GM12878 (cell line): Measurements from ENCODE around the gene GCNT2. TPM values are rescaled to one million over a fixed set of nuclear protein-coding genes. Genes with fewer than 3 reads are reported as not detected.

Source experiments
- ATAC-seq: fragments of 200-7000 bp; cut with Tn5 transposase; 3 replicates; pipeline ENCODE4 v1.9.1; 2020; ENCODE audit warnings: mild to moderate bottlenecking, moderate library complexity
- BruUV-seq: library from RNA; stranded (reverse); fragments of 400-500 nt; replicated peaks from 2 replicates; lab custom pipeline; 2021; lab: Mats Ljungman, UMichigan
- CTCF ChIA-PET: fragments of 300-600 bp; sonication (Branson Sonifier 250); formaldehyde crosslinking; extraction: SDS; loops from one replicate; lab custom pipeline; 2021; ENCODE audit warnings: inconsistent platforms; lab: Yijun Ruan, JAX
- POLR2A ChIA-PET: fragments of 350-600 bp; formaldehyde crosslinking; extraction: SDS; loops from one replicate; lab custom pipeline; 2021; ENCODE audit warnings: inconsistent platforms; lab: Charles Lee
- RAD21 ChIA-PET: fragments of 300-600 bp; sonication (Branson Sonifier 250); formaldehyde crosslinking; loops from one replicate; lab custom pipeline; 2023; ENCODE audit warnings: antibody characterized with exemption; ENCODE audit not compliant: unreplicated experiment; lab: Charles Lee
- SMC1A ChIA-PET: fragments of 300-600 bp; sonication (Branson Sonifier 250); formaldehyde crosslinking; loops from one replicate; lab custom pipeline; 2023; ENCODE audit not compliant: unreplicated experiment, uncharacterized antibody; lab: Charles Lee
- DNase-seq: peaks from one replicate; pipeline ENCODE4 v3.0.0-alpha.2; 2011; ENCODE audit warnings: low read depth, low spot score
- FAIRE-seq: peaks from 3 replicates; lab custom pipeline; 2011; peaks lifted over from hg19 to GRCh38; lab: Jason Lieb, UNC
- H2AFZ ChIP-seq: 2 replicates; pipeline ENCODE4 v1.6.0; 2011; ENCODE audit warnings: low read depth, low read length, control low read depth; ENCODE audit not compliant: control insufficient read depth
- H3K27ac ChIP-seq: 2 replicates; pipeline ENCODE4 v1.5.1; 2011; ENCODE audit warnings: control low read depth; ENCODE audit not compliant: control insufficient read depth, insufficient read depth
- H3K27me3 ChIP-seq, 2 experiments: replicated peaks in 1 of 2; 2 replicates each; pipeline versions ENCODE4 v1.6.0 to v1.6.1; 2011; ENCODE audit warnings: low read length in 1 of 2; ENCODE audit not compliant: control insufficient read depth in 2 of 2, insufficient read depth in 2 of 2
- H3K36me3 ChIP-seq, 2 experiments: 2 replicates each; pipeline ENCODE4 v1.5.1; 2011; ENCODE audit warnings: low read length in 1 of 2; ENCODE audit not compliant: control insufficient read depth in 2 of 2, insufficient read depth in 2 of 2
- H3K4me1 ChIP-seq: 2 replicates; pipeline ENCODE4 v1.6.1; 2011; ENCODE audit warnings: mild to moderate bottlenecking, low read length, moderate library complexity, mixed read lengths; ENCODE audit not compliant: control insufficient read depth, insufficient read depth
- H3K4me2 ChIP-seq: 2 replicates; pipeline ENCODE4 v1.6.0; 2011; ENCODE audit warnings: control low read depth; ENCODE audit not compliant: control insufficient read depth, insufficient read depth
- H3K4me3 ChIP-seq: fragments of 200-600 bp; sonication (generic); 2 replicates; pipeline ENCODE4 v1.5.1; 2016
- H3K79me2 ChIP-seq: 2 replicates; pipeline ENCODE4 v1.6.0; 2011; ENCODE audit warnings: low read length; ENCODE audit not compliant: control insufficient read depth, insufficient read depth
- H3K9ac ChIP-seq: 2 replicates; pipeline ENCODE4 v1.8.0; 2011; ENCODE audit warnings: low read length, control low read depth, mixed read lengths; ENCODE audit not compliant: control insufficient read depth, insufficient read depth
- H3K9me3 ChIP-seq: replicated peaks from 3 replicates; pipeline ENCODE4 v1.5.1; 2011; ENCODE audit warnings: mild to moderate bottlenecking, low read length; ENCODE audit not compliant: control insufficient read depth, insufficient read depth
- H4K20me1 ChIP-seq: 2 replicates; pipeline ENCODE4 v1.6.0; 2011; ENCODE audit not compliant: control insufficient read depth, insufficient read depth
- BRCA1 ChIP-seq: IDR thresholded peaks from 2 replicates; pipeline ENCODE4 v1.6.1; 2011; ENCODE audit warnings: low read depth, low read length, improper control_type of control experiment
- ESRRA ChIP-seq: IDR thresholded peaks from 2 replicates; pipeline ENCODE4 v1.6.1; 2012; ENCODE audit warnings: mild to moderate bottlenecking, low read length, improper control_type of control experiment
- LARP7 ChIP-seq: fragments of 450-650 bp; IDR thresholded peaks from 2 replicates; pipeline ENCODE4 v1.6.1; 2017; ENCODE audit warnings: mild to moderate bottlenecking
- NBN ChIP-seq: fragments of 450-650 bp; IDR thresholded peaks from 2 replicates; pipeline ENCODE4 v1.6.1; 2016
- PAX8 ChIP-seq: fragments of 450-650 bp; IDR thresholded peaks from 2 replicates; pipeline ENCODE4 v1.6.1; 2017; ENCODE audit warnings: mild to moderate bottlenecking, moderate library complexity
- WGBS: methylation state at CpG from one replicate; pipeline ENCODE4 v1.1.6; 2016; ENCODE audit warnings: low lambda C conversion rate; ENCODE audit not compliant: insufficient replicate concordance, insufficient coverage; ENCODE audit errors: missing lambda C conversion rate; 5-methylcytosine and 5-hydroxymethylcytosine counted together
- in situ Hi-C: fragments of 300-500 bp; cut with MboI; formaldehyde crosslinking; loops from 9 replicates; pipeline ENCODE4 v1.14.3; 2018; ENCODE audit warnings: mixed read lengths
- intact Hi-C: fragments of 100-400 bp; cut with micrococcal nuclease; formaldehyde crosslinking; loops from one replicate; pipeline ENCODE4 v1.14.2; 2022; ENCODE audit not compliant: unreplicated experiment
- polyA plus RNA-seq, 11 experiments: library from polyadenylated mRNA; depleted of rRNA in 4 of 11; unstranded in 6 of 11; stranded (reverse) in 5 of 11; fragments of >200 nt; fragmentation: Nextera tagmentation in 4 of 11; fragmentation: Illumina TruSeq in 1 of 11; extraction: Ambion mirVana in 4 of 11; extraction: Trizol in 1 of 11; gene quantifications; 1 replicate in 1 of 11; 2 replicates in 10 of 11; pipeline versions ENCODE4 v1.2.1 to v1.2.3, GENCODE V29; 2011 to 2016; ENCODE audit warnings: inconsistent platforms in 2 of 11, missing spikeins in 2 of 11, low read depth in 1 of 11
- total RNA-seq, 4 experiments: library from RNA; depleted of rRNA in 3 of 4; stranded (reverse); fragments of >200 nt in 3 of 4; fragmentation: Illumina TruSeq in 1 of 4; extraction: Trizol in 1 of 4; gene quantifications; 2 replicates each; pipeline versions ENCODE4 v1.2.1 to v1.2.3, GENCODE V29; 2013 to 2021
- TF ChIP-seq, protein P1 (sequence below): IDR thresholded peaks from 2 replicates; pipeline ENCODE4 v1.6.1; 2011; ENCODE audit warnings: mild to moderate bottlenecking, low read depth, low read length, moderate library complexity; ENCODE audit not compliant: insufficient replicate concordance
- TF ChIP-seq, protein P2 (sequence below): fragments of 450-650 bp; IDR thresholded peaks from 2 replicates; pipeline ENCODE4 v1.6.1; 2017; ENCODE audit warnings: mild to moderate bottlenecking, low read depth, inconsistent platforms; ENCODE audit not compliant: poor library complexity, severe bottlenecking
- TF ChIP-seq, protein P3 (sequence below): fragments of 450-650 bp; IDR thresholded peaks from 2 replicates; pipeline ENCODE4 v1.6.1; 2014; ENCODE audit warnings: mild to moderate bottlenecking

GCNT2 gene
- total and polyA plus RNA-seq, 10 of the 15 experiments (the other 5 are each of a cell fraction or from before 2014, with no cell fraction given) = 5.0 to 21.6 (median 11.9) TPM

DNA sequence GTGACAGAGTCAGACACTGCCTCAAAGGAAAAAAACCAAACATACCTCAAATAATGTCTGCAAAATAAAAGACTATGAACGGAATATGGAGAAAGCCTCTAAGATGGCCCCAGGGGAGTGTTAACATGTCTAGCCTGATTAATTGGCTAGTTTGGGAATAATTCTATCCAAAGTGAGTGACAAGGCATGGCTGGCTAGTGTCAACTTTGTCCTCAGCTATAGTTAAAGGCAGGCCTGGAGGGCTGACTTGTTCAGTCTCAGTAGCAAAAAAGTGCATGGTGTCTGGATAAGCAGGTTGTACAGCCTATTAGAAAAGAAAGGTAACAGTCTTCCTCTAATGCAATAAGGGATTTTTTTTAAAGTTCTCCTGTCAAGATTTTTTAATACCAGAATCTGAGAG is 32.7 kb downstream of the GCNT2 start:
- CTCF ChIA-PET = interaction anchor here (1.1 kb wide), 1 partner anchor 76 kb away, joined by 3 read pairs; no protein-coding TSS in a partner anchor
- no peaks in the 10 kb centered on the region for H3K9me3 ChIP-seq
- POLR2A ChIA-PET = no interaction called here
- intact Hi-C loops = no loop called here
- no peaks in the 10 kb centered on the region for H3K27me3 ChIP-seq
- H3K4me2 ChIP-seq = no peak overlapping the region
- SMC1A ChIA-PET = no interaction called here
- ATAC-seq (no peak), DNase-seq (no peak), FAIRE-seq (no peak)
- RAD21 ChIA-PET = no interaction called here
- no peaks in the 10 kb centered on the region for H3K4me1 ChIP-seq
- no TSS peak for BruUV-seq
- no peak overlapping the region for H3K27ac ChIP-seq
- H3K36me3 ChIP-seq = peaks cover 0 to 15% of the 10 kb centered on the region in 2 experiments; a peak in 2 of 4 replicates
- no peak overlapping the region for H3K4me3 ChIP-seq
- 100% methylated on average over 1 of the region's 1 CpG for WGBS
- peaks cover 19% of the 10 kb centered on the region for H3K79me2 ChIP-seq
- TF ChIP-seq NBN (no peak), ESRRA (no peak)
- TF ChIP-seq, all 136 proteins: peak for 0
- H2AFZ ChIP-seq = no peak overlapping the region
- in situ Hi-C loops = no loop called here
- H4K20me1 ChIP-seq = no peaks in the 10 kb centered on the region
- H3K9ac ChIP-seq = no peak overlapping the region

DNA sequence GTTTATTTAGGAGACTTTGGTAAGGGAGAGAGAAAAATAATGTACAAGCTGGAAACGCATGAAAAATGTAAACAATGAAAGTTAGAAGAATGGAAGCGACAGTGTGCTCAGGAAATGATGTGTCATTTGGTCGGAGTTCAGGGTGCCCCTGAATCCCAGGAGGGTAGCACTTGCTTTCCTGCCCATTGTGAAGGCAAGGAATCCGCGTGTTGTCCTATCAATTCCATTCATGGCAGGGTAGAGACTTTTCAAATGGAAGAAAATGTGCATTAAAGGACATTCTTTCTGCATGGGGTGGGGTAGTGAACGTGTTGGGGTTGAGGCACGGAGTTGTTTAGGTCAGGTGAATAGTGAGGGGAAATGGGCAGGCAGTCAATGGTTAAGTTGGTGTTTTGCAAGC is 33.7 kb downstream of the GCNT2 start:
- ATAC-seq = no peak
- no peak for FAIRE-seq
- Histone ChIP-seq H3K27ac (no peak overlapping the region), H3K36me3 (peaks cover 0 to 18% of the 10 kb centered on the region in 2 experiments; a peak in 1 of 4 replicates), H3K4me1 (no peaks in the 10 kb centered on the region; the same call in 1 of the 2 replicates), H4K20me1 (no peaks in the 10 kb centered on the region), H3K79me2 (peaks cover 14% of the 10 kb centered on the region), H3K4me3 (no peak overlapping the region), H2AFZ (no peak overlapping the region), H3K27me3 (no peaks in the 10 kb centered on the region), H3K9me3 (no peaks in the 10 kb centered on the region), H3K4me2 (no peak overlapping the region), H3K9ac (no peak overlapping the region)
- POLR2A ChIA-PET = no interaction called here
- RAD21 ChIA-PET = interaction anchor here (1.1 kb wide), 1 partner anchor 21 kb away, joined by 3 read pairs; no protein-coding TSS in a partner anchor
- DNase-seq = no peak
- BruUV-seq = no TSS peak
- CTCF ChIA-PET = interaction anchor here (0.7 to 1.6 kb wide), 3 partner anchors 44 to 144 kb away, joined by 3 read pairs; no protein-coding TSS in a partner anchor
- intact Hi-C loops (no loop called here), in situ Hi-C loops (no loop called here)
- TF ChIP-seq, protein P1, sequence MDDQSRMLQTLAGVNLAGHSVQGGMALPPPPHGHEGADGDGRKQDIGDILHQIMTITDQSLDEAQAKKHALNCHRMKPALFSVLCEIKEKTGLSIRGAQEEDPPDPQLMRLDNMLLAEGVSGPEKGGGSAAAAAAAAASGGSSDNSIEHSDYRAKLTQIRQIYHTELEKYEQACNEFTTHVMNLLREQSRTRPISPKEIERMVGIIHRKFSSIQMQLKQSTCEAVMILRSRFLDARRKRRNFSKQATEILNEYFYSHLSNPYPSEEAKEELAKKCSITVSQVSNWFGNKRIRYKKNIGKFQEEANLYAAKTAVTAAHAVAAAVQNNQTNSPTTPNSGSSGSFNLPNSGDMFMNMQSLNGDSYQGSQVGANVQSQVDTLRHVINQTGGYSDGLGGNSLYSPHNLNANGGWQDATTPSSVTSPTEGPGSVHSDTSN = no peak
- no peak for TF ChIP-seq LARP7
- no peak for TF ChIP-seq PAX8
- no peak for TF ChIP-seq BRCA1
- TF ChIP-seq, protein P2, sequence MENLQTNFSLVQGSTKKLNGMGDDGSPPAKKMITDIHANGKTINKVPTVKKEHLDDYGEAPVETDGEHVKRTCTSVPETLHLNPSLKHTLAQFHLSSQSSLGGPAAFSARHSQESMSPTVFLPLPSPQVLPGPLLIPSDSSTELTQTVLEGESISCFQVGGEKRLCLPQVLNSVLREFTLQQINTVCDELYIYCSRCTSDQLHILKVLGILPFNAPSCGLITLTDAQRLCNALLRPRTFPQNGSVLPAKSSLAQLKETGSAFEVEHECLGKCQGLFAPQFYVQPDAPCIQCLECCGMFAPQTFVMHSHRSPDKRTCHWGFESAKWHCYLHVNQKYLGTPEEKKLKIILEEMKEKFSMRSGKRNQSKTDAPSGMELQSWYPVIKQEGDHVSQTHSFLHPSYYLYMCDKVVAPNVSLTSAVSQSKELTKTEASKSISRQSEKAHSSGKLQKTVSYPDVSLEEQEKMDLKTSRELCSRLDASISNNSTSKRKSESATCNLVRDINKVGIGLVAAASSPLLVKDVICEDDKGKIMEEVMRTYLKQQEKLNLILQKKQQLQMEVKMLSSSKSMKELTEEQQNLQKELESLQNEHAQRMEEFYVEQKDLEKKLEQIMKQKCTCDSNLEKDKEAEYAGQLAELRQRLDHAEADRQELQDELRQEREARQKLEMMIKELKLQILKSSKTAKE = no peak
- TF ChIP-seq, protein P3, sequence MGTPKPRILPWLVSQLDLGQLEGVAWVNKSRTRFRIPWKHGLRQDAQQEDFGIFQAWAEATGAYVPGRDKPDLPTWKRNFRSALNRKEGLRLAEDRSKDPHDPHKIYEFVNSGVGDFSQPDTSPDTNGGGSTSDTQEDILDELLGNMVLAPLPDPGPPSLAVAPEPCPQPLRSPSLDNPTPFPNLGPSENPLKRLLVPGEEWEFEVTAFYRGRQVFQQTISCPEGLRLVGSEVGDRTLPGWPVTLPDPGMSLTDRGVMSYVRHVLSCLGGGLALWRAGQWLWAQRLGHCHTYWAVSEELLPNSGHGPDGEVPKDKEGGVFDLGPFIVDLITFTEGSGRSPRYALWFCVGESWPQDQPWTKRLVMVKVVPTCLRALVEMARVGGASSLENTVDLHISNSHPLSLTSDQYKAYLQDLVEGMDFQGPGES = no peak
- SMC1A ChIA-PET = interaction anchor here (1.8 kb wide), 1 partner anchor 9 kb away, joined by 7 read pairs; no protein-coding TSS in a partner anchor
- 65% methylated on average over 7 of the region's 7 CpGs for WGBS
